K562 (cell line): ENCODE results near the gene ZMYM2.

ENCODE experiments used
- BRCA1 ChIP-seq, 2 experiments: fragments of 450-650 bp in 1 of 2; sonication (generic) in 1 of 2; formaldehyde crosslinking in 1 of 2; IDR thresholded peaks; 2 replicates each; pipeline versions ENCODE4 v1.5.0 to v1.6.1; 2017 to 2020; ENCODE audit warnings: mild to moderate bottlenecking in 1 of 2, missing genetic modification reagents in 1 of 2
- CBX3 ChIP-seq, 2 experiments: IDR thresholded peaks; 1 replicate in 1 of 2; 2 replicates in 1 of 2; pipeline ENCODE4 v1.6.1; 2012; ENCODE audit warnings: inconsistent platforms in 2 of 2, low read length in 2 of 2, borderline replicate concordance in 1 of 2, control low read depth in 1 of 2
- CCNT2 ChIP-seq: IDR thresholded peaks from 2 replicates; pipeline ENCODE4 v1.6.1; 2011; ENCODE audit warnings: borderline replicate concordance, low read depth, mild to moderate bottlenecking, moderate library complexity, mixed read lengths, low read length; ENCODE audit not compliant: insufficient read length; ENCODE audit errors: extremely low read depth
- EZH2 ChIP-seq: IDR thresholded peaks from 2 replicates; pipeline ENCODE4 v1.6.1; 2012; ENCODE audit warnings: low read depth, mild to moderate bottlenecking, inconsistent platforms, low read length, borderline replicate concordance
- TGIF2 ChIP-seq: sonication (generic); formaldehyde crosslinking; IDR thresholded peaks from 2 replicates; pipeline ENCODE4 v1.8.1; 2022; ENCODE audit warnings: mild to moderate bottlenecking, missing genetic modification reagents, moderate library complexity
- ZBTB1 ChIP-seq: sonication (generic); formaldehyde crosslinking; IDR thresholded peaks from 2 replicates; pipeline ENCODE4 v1.8.1; 2023; ENCODE audit warnings: missing genetic modification reagents, low read depth, mild to moderate bottlenecking, borderline replicate concordance

GRCh38 chr13:20045950-20046548 lies 87.5 kb downstream of the ZMYM2 start:
- no peak for TF ChIP-seq BRCA1 (IDR thresholded peaks at IDR 0.05)
- no peak for TF ChIP-seq BRCA1 (CRISPR knock-in tag; IDR thresholded peaks at IDR 0.05)
- TF ChIP-seq CCNT2: no peak
- no peak for TF ChIP-seq ZBTB1 (CRISPR knock-in tag)
- no peak for TF ChIP-seq TGIF2 (CRISPR knock-in tag)
- TF ChIP-seq EZH2: no peak
- TF ChIP-seq CBX3 (IDR thresholded peaks at IDR 0.05; ENCODE audit: borderline replicate concordance in 1 of 2, low read length in 2 of 2): no peak
